Measurements from ENCODE around the gene USF2.

USF2 gene

GRCh38 chr19:35246466-35247092, 22.2 kb upstream of the USF2 start:
- no peak for DNase-seq

GRCh38 chr19:35247526-35248309, 21.0 kb upstream of the USF2 start:
- no peak for DNase-seq

DNA sequence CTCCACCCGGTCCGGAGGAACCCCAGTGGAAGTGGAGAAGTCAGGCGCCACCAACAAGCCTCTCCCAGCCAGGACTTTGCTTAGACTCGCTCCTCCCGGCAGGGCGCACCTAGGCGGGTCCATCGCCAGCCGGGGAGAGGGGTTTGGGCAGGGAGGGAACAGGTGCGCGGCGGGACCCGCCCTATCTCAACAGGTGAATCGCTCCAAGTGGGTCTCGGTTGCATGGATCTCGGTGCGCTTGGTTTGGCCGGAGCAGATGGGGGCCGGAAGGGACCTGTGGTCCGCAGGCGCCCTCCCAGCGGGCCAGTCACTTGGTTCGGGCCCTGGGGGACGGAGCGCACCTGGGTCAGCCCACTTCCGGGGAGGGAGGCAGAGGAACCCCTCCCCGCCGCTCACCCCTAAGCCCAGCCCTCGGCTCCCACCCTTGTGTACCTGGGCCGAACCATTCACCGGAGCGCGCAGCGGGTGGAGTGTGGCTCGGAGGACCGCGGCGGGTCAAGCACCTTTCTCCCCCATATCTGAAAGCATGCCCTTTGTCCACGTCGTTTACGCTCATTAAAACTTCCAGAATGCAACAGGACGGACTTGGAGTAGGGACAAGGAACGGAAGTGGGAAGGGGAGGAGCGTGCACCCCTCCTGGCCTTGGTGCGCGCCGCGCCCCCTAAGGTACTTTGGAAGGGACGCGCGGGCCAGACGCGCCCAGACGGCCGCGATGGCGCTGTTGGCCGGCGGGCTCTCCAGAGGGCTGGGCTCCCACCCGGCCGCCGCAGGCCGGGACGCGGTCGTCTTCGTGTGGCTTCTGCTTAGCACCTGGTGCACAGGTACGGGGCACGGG, 20.2 kb upstream of the USF2 start, which contains the start of gene LSR:
Gene LSR (plus strand): TSS at position 693 of the 836 bp plus-strand sequence. CDS start 21 bp downstream, at position 714.
- DNase-seq: no peak

DNA sequence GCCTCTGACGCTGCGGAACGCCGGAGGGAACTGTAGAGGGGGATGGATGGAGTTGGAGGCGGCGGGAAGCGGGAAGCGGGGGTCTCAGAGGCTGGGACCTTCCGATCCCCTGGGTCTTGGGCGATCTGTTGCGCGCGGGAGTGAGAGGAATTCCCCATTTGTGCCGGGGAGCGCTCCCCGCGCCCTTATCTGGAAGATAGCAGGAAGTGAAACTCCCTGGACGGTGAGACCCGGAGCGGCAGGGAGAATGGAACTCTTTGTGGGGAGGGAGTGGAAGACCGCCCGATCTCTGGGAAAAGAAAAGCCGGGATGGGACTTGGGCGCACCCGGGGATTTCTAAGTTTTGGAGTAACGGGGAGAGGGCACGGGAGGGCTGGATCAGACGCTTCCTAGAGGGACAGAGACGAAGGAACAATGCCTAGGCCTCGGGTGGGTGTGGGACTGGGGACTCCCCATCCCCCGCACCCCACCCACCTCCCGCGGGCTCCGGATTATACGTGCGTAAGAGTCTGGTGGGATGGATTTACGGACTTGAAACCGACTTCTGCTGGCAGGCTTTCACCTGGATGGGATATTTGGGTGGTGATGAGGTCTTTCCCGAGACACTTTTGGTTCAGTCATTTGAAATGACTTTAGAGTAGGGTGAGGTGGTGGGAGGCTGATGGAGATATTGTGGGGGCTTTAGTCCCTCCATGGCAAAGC, 19.5 kb upstream of the USF2 start:
- DNase-seq: no peak

GRCh38 chr19:35249848-35250711, 18.7 kb upstream of the USF2 start:
- DNase-seq: no peak

GRCh38 chr19:35251456-35251855, 17.3 kb upstream of the USF2 start:
- no peak for DNase-seq

DNA sequence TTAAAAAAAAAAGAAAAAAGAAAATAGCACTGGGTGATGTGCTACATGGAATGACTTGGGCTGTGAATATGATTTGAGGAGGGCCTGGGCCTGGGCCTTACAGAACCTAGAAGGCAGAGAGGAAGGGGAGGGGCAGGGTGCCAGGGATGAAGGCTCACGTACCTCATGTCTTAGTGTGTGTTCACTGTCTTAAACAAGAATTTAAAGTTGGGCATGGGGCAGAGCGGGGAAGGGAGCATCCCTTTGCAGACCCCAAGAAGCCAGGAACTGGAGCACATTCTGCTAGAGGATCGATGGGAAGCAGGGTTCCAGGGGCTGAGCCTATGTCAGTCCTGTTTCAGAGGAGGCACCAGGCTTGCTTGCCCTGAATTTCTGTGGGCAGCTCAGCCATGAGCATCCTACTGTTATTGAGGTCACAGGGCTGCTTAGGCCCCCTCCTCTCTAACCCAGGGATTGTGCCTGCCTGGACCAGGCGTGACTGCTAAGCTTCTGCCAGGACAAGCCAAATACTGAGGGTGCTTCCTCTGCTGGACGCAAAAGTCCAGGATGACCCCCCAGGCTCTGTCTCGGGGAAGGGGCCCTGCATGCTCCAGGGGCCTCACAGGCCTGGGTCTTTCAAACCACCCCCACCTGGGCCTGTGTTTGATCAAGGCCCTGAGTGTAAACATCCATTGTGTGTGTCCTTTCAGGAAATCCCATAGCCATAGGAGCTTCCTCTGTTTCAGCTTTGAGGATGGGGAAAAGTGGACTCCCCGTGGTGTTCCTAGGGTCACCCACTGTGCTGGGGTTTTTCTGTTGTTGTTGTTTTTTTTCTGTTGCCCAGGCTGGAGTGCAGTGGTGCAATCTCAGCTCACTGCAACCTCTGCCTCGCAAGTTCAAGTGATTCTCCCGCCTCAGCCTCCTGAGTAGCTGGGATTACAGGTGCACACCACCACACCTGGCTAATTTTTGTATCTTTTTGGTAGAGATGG, 15.2 kb upstream of the USF2 start:
- DNase-seq: no peak

DNA sequence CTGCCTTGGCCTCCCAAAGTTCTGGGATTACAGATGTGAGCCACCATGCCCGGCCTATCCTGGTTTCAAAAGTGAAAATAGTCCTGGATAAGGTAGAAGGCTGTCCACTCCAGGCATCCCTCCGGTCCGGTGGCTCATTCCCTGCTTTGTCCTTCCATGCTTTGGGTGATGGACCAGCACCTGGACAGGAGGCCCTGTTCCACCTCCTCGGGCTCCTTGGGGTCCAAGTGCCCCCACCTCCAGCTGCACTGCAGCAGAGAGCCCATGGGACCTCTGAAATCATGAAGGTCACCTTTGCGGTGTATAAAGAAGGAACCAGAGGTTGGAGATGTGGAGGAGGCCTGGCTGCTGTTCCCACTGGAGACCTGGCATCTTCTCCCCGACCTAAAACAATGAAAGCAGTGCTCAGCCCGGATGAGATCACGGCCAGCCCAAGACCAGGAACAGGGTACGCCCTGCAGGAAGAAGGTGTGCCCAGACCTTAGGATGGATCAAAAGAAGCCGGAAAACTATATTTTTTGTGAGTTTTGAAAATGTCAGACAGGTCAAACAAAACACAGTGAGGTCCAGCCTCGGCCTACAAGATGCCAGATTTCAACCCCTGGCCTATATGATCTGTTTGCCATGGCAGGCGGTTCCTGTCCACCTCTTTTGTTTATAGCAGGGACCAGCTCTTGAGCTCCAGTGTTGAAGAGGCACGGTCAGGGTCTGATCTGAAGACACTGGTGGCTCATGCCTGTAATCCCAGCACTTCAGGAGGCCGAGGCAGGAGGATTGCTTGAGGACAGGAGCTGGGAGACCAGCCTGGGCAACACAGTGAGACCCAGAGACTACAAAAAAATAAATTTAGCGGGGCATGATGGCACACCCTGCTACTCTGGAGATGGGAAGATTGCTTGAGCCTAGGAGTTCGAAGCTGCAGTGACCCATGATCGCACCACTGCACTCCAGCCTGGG, 14.1 kb upstream of the USF2 start:
- no peak for DNase-seq

DNA sequence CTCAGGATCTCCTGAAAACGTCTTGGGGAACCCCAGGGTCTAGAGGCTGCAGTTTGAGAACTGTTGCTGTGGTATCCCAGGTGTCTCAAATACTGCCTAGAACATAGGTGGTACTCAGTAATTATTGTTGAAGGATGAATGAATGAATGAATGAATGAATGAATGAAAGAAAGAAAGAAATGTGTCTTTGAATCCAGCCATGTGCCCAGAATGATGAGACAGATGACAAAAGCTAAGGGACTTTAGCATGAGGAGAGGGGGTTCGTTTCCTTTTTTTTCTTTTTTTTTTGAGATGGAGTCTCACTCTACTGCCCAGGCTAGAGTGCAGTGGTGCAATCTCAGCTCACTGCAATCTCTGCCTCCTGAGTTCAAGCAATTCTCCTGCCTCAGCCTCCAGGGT, 12.2 kb upstream of the USF2 start:
- DNase-seq: no peak

DNA sequence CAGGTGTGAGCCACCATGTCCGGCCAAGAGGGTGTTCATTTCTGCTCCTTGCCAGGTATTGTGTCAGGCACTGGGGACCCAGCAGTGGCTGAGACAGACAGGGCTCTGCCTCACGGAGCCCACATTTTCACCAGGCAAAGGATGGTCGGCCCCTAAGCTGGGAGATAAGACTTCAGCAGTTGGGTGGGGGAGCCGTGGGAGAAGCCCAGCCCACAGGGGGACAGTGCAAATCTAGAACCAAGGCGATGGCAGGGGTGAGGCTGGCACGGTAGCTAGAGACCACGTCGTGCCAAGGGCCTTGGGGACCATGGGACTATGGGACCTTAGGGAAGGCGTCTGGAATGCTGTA, 11.7 kb upstream of the USF2 start:
- DNase-seq: no peak

DNA sequence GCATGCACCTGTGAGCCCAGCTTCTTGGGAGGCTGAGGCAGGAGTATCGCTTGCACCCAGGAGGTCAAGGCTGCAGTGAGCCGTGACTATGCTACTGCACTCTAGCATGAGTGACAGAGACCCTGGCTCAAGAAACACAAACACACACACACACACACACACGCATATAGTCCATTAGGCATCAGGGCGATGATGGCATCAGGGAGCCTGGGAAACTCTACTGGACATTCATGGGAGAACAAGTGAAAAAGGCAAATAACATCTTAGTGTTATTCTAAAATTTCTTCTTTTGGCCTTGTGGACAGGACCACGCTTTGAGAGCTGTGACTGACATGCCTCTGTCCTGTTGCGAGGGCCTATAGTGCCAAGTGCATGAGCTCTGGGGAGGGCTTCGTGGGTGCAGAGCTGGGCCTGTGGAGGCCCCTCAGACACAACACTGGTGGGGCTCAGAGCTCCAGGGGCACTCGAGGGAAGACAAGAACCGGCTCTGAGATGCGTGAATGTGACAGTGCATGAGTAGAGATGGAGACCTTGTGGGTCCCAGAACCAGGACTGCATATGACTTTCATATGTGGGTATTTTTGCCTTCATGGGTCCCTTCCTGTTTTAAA, 8.0 kb upstream of the USF2 start:
- no peak for DNase-seq

- DNase-seq: no peak
Observed at GRCh38 chr19:35261356-35262100, 7.2 kb upstream of the USF2 start.

DNA sequence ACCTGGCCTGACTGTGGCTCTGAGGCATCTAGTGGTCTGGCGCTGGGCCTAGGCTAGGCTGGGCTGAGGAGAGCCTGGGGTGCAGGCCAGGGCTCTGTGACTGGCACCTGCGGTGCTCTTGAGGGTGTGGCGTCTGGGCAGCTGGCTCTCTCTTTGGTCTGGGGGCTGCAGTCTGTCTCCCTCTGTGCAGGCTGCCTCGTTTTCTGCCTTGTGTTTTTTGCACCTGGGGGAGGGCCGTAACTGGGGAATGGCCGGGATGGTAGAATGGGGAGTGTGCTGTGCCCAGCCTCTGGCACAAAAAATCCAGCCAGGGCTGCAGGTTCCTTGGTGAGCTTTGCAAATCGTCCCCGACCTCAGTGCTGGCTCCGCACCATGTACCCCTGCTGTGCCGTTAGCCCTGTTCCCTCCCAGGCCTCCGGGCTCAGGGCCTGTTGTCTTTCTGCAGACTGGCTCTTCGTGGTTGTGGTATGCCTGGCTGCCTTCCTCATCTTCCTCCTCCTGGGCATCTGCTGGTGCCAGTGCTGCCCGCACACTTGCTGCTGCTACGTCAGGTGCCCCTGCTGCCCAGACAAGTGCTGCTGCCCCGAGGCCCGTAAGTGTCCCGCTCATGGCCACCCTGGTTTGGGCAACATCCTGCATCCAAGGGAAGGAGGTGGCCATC, 6.5 kb upstream of the USF2 start:
- no peak for DNase-seq

GRCh38 chr19:35264268-35265125, 4.3 kb upstream of the USF2 start:
- no peak for DNase-seq

GRCh38 chr19:35265126-35265899, 3.4 kb upstream of the USF2 start:
- no peak for DNase-seq

DNA sequence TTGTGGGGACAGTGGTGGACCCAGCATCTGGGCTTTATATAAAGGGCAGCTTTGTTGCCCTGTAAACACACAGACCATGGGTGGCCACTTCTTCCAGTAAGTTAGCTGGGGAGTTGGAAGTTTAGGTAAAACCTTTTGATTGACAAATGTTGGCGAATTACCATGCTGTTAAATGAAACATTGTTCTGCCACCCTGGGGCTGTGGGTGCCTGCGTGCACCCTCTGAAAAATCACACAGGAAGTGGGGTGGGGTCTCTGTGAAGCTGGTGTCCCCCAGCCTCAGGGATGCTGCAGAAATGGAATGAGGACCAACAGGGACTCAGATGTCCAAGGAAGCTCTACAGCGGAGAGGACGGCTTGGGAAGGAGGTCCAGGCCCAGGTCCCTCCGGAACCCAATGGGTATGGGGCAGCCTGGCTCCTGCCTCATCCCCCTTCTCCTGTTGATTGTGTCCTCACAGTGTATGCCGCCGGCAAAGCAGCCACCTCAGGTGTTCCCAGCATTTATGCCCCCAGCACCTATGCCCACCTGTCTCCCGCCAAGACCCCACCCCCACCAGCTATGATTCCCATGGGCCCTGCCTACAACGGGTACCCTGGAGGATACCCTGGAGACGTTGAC, 2.8 kb upstream of the USF2 start:
- no peak for DNase-seq

Data from NCI-H524 treated with DMSO at 0.1 percent for 48 hours (cell line).